Renal cortex interstitium (tissue), 11 donors: ENCODE results near the gene KAZALD1. TPM values are rescaled to one million over a fixed set of nuclear protein-coding genes. Genes with fewer than 3 reads are reported as not detected.

Experiments
- DNase-seq, 11 donors: peaks; one replicate each; pipeline ENCODE4 v3.0.0-alpha.2; 2013; ENCODE audit warnings: low read depth in 9 of 11, low spot score in 4 of 11; ENCODE audit errors: extremely low read depth in 1 of 11
- polyA plus RNA-seq, 3 donors: library from polyadenylated mRNA; unstranded; fragments of 120-200 nt; gene quantifications; one replicate each; pipeline ENCODE4 v1.2.1, GENCODE V29; 2013; ENCODE audit not compliant: insufficient read length in 3 of 3

Gene KAZALD1
- polyA plus RNA-seq, 3 donors: 8.0 to 12.7 (median 10.0) TPM

DNA sequence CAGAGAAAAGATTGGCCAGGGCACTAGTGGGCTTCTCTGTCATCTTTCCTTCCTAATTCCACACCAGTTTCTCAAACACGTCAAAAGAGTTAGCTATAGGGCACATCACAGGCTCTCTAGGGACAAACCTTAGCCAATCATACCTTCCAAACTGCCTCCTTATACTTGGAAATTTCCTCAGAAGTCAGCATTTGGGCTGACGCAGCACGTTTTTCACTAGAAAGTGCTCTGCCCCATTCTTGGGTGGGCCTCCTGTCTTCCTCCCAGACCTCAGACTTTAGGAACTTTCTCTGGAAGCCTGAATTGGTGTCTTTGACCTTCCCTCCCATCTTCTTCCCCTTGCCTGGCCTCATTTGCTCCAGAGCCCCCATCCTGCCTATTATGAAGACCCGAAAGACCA, 19.7 kb upstream of the KAZALD1 start:
- no peak for DNase-seq

DNA sequence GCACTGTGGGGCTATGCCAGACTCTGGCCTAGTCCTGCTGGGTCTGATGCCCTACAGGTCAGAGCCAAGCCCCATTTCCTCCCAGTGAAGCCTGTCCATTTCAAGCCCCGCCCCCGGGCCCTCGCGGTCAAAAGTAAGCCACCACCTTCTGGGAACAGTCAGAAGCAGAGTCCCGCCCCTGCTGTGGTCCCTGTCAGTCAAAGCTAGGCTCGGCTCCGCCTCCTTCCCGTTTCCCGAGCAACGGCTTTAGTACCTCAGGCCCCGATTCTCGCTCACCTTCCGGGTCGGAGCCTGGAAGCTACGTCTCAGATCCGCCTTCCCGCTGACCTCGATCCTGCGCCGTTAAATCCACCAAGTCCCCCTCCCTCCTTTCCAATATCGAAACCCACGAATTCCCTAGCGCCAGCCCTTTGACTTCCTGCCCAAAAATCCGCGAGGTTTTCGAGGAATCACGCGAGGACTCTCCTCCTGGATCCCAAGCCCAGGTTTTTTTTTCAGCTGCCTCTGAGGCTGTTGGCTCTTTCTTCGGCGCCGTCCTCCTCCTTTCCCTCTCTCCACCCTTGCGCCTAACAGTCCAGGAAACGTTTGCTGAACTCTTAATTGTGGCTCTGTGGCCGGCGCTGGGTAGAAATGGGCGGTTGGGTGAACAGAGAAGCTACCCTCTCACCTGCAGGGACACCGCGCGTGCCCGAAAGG, 19.0 kb upstream of the KAZALD1 start:
- peak in 10 of 11 donors; percentile 85 to 96 (median 90) for DNase-seq

- no peak for DNase-seq
Measured at GRCh38 chr10:101043363-101043707, 18.5 kb upstream of the KAZALD1 start.

- DNase-seq: no peak
Measured at GRCh38 chr10:101044117-101044516, 17.7 kb upstream of the KAZALD1 start.

GRCh38 chr10:101046332-101047238, 15.2 kb upstream of the KAZALD1 start:
- DNase-seq: no peak

- no peak for DNase-seq
Measured at GRCh38 chr10:101047268-101047667, 14.5 kb upstream of the KAZALD1 start.

GRCh38 chr10:101047961-101048892, 13.6 kb upstream of the KAZALD1 start:
- no peak for DNase-seq

DNA sequence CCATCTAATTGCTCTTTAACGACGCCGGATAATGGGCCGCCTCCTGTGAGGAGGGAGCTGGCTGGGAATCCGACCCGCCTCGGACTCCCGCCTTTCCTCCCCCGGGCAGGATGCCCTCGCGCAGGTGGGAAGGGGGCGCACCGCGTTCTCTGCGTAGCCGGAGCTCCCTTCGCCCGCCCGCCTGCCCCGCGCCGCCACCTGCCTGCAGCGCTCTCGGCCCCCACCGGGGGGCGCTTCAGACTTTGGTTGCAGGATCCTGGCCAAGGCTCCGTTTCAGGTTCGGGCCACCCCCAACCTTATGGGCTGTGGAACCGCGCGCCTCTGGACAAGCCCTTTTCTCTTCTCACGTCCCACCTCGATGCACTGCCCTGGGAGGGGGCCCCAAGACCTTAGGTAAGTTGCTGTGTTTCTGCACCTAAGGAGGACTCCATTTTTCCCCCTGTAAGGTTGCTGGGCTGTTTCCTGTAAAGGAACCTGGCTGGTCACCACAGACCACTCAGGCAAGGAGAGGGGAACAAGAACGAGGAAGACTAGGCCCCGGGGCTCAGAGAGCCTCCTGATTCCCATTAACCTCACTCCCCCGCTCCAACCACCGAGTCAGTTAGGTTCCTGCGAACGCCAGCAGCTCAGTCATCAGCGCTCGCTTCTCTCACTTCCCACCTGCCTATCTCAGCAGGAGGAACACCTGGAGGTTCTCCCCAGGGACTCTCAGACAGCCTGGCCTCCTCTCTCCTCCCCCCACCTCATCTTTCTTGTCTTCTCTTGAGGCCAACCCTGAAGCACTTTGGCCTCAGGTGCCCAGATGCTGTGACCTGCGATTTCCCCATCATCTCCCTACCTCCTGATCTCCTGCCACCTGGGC, 11.3 kb upstream of the KAZALD1 start:
- DNase-seq: peak in 2 of 11 donors; percentile 53 to 54

- no peak for DNase-seq
Measured at GRCh38 chr10:101052285-101052684, 9.5 kb upstream of the KAZALD1 start.

GRCh38 chr10:101053516-101053915, 8.3 kb upstream of the KAZALD1 start:
- no peak for DNase-seq

GRCh38 chr10:101054351-101054750, 7.4 kb upstream of the KAZALD1 start:
- no peak for DNase-seq

GRCh38 chr10:101054876-101055275, 6.9 kb upstream of the KAZALD1 start:
- no peak for DNase-seq

DNA sequence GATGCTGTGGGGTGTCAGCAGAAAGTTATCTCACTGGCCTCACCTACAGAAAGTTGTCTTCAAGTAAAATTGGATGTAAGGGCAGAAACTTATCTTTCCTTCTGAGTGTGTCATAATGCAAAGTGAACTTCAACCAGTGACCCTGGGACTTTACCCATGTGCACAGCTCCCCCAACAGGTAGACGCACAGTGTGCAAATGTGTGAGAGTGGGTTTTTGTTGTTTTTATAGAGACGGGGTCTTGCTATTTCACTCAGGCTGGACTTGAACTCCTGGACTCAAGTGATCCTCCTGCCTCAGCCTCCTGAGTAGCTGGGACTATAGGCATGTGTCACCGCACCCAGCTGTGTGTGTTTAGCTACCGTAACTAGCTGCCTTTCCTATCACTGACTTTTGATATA, 6.4 kb upstream of the KAZALD1 start:
- DNase-seq: no peak

GRCh38 chr10:101056365-101057151, 5.2 kb upstream of the KAZALD1 start:
- DNase-seq: no peak

DNA sequence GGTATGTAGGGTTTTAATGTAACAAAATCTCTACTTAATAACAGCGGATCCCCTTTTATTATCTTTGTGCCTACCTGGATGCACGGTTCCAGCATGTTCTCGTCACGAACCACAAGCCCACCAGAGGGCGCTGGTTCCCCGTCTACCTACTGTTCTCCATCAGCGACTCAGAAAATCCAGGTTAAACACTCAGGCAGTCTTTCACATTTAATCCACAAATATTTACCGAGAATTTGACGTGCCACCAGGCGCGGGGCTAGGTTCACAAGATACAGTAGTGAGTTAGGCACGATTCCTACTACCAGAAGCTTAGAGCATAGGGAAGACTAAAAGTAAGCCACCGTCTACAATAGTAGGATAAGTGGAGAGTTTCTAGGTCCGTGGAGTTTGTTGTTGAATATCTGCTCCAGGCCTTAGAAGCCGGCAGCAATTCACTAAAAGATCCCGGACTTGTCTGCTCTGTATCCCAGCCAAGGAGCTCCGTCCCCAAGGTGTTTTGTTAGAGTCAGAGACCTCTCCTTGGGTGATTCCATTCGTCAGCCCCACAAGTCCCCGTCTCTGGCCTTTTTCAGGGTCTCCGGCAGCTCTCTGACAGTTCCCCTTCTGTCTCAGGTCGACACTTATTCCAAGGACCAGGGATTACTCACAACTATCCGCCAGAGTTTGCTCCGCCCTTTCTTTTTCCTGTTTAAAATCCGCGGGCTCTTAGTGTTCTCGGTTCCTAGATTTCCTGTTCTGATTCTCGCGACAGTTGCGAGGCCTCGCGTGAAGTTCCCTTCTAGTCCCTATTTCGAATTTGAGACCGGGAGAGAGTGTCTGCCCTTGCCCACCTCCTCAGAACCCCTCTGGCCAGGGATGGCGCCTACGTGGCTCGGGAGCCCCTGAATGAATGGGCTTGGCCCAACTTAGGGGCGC, 1.5 kb upstream of the KAZALD1 start:
- DNase-seq: peak; percentile 79 to 96 (median 91)

DNA sequence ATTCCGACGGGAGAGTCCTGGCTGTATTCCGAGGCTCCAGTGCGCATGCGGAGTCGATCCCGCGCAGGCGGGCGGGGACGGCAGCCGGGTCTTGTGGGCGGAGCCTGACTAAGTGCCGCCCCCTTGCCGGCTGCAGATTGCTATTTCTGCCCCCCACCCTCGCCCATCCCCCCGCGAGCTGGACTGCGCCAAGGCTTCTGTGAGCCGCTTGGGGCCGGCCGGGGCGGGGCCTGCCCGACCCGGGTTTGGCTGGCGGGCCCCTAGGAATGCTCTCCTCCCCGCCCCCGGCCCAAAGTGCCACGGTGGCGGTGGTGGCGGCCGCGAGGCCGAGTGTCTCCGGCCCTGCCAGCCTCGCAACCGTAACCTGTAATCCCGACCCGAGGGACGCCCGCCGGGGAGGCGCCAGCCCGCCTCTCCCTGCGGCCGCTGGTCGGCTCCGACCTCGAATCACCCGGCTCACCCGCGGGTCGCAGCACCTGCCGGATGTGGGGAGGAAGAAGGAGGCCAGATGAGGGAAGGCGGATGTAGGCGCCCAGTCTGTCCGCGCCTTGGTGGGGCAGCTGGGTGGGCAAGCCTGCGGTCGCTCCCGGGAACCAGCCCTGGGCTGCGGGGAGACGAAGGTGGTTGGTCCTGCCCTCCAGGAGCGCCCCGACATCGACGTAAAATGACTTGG, 702 bp upstream of the KAZALD1 start:
- peak; percentile 80 to 95 (median 92) for DNase-seq
